Retinal pigment epithelial cell (primary cell): ENCODE results near the gene MMP7.

ENCODE experiments used
- DNase-seq: peaks from one replicate; pipeline ENCODE4 v3.0.0-alpha.2; 2010; ENCODE audit warnings: low read depth
- H3K4me3 ChIP-seq: 2 replicates; pipeline ENCODE4 v1.5.1; 2011; ENCODE audit warnings: mild to moderate bottlenecking, low read length, control low read depth, moderate library complexity
- CTCF ChIP-seq: conservative IDR thresholded peaks from 2 replicates; pipeline ENCODE4 v1.5.1; 2011; ENCODE audit warnings: low read depth, low read length, control low read depth, inconsistent platforms

Gene MMP7

DNA sequence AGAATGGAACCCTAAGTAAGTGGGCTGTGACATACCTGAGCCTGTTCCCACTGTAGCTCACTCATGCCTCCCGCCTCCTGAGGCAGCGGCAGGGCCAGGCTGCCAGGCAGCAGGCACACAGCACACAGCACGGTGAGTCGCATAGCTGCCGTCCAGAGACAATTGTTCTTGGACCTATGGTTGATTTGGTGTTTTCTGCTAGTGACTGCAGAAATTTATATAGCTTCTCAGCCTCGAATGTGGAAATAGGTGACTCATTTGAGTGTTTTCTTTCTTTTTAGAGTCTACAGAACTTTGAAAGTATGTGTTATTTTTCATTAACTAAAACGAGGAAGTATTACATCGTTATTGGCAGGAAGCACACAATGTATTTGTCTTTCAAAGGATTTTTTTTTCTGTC, at the start of gene MMP7:
TSS of gene MMP7 (minus strand) at position 190 of the 400 bp plus-strand sequence. CDS start at position 143, 47 bp downstream.
- DNase-seq = peak; percentile 29
- TF ChIP-seq CTCF = no peak

DNA sequence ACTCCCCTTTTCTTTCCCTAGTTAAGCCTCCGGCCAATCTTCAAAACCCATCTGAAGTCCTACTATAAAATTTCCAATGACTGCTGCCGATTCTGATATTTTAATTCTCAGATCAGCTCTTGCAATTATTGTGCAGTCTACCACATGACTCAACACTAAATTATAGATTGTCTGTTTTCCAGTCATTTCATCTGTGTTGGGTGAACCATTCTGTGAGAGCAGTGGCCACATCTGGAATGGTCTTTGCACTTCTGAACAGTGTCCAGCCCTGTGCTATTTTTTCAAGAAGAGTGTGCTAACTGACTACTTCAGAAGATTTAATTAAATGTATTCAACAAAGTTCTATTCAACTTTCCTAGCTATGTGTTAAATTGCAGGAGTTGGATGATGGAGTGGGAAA, 47.2 kb upstream of the MMP7 start:
- TF ChIP-seq CTCF = no peak
- no peak for DNase-seq
- no peak overlapping the region for H3K4me3 ChIP-seq

More for the DNA sequence above, at the start of gene MMP7:
- no peak within 1 kb of the TSS for H3K4me3 ChIP-seq

DNA sequence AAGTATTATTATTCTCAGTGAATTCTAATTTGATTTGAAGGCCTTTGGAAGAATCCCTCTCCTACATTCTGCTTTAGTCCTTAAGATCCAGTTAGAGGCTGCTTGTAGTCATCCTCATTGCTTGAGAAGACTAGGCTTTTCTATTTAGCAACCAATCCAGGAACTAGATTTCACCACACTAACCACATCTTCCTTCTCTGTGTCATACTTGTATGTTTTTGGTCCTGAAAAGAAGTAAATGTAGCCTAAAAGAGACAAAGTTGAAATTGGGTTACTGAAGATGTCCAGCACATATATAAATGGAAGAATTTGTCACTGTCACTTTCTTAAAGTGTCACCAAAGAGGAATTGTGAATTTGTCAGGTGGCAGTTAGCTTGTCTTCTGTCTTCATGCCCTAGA, 46.6 kb upstream of the MMP7 start:
- no peak overlapping the region for H3K4me3 ChIP-seq
- DNase-seq = no peak
- no peak for TF ChIP-seq CTCF

DNA sequence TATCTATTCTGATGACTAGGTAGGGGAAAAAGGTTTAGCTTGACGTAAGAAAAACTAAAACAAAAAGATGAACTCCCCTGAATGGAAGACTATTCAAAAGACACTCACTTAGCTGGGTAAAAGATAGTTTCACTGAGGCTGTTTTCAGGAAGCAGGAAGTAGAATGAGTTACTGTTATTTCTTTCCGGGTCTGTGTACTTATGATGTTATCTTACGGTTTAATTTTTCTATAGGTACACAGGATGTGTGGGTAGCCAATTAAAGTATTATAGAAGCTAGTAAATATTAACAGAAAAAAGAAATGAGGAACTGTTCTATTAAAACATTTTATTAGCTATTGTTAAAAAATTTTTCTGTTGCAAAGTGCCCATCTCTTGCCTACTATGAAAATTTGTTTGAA, 45.8 kb upstream of the MMP7 start:
- DNase-seq = no peak
- H3K4me3 ChIP-seq = no peak overlapping the region
- TF ChIP-seq CTCF = no peak

DNA sequence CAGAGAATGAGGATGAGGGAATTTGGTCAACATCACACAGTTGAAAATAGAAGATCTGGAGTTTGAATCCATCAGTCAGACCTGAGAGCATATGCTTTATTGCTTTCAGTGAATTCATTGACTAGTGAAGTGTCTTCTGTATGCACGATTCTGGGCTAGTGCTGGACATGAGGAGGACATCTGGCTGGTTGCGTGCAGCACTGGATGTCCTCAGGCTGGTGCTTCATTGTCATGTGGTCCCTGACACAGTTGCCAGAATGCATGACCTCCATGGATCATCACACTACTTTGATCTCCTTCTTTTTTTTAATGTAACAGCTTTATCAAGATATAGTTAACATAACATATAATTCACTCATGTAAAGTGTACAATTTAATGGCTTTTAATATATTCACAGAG, 44.5 kb upstream of the MMP7 start:
- TF ChIP-seq CTCF = no peak
- H3K4me3 ChIP-seq = no peak overlapping the region
- DNase-seq = no peak

DNA sequence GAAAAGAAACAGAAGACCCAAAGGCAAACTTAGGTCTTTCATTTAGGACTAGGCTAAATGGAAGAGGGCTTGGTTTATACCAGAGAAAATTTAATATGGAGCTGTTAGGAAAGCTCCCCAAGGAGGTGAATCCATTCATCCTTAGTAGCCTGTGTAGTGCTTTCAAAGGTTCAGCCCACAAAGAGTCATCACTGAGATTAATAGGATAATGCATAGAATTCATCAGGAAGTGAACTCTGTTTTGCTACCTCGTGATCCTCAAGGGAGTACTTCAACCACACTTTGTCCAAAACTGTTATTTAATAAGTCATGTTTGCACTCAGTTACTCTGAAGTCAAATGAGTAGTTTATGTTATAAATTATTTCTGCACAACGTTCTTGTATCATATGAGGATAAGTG, 43.3 kb upstream of the MMP7 start:
- no peak overlapping the region for H3K4me3 ChIP-seq
- no peak for TF ChIP-seq CTCF
- peak; percentile 63 for DNase-seq

GRCh38 chr11:102572554-102573220, 42.1 kb upstream of the MMP7 start:
- TF ChIP-seq CTCF = no peak
- H3K4me3 ChIP-seq = no peak overlapping the region
- DNase-seq = no peak
